ENCODE data around the gene GTF2A2. TPM values are rescaled to one million over a fixed set of nuclear protein-coding genes. Genes with fewer than 3 reads are reported as not detected.

Gene GTF2A2
- total RNA-seq, 1 experiment from 2014 or later = 230 TPM

DNA sequence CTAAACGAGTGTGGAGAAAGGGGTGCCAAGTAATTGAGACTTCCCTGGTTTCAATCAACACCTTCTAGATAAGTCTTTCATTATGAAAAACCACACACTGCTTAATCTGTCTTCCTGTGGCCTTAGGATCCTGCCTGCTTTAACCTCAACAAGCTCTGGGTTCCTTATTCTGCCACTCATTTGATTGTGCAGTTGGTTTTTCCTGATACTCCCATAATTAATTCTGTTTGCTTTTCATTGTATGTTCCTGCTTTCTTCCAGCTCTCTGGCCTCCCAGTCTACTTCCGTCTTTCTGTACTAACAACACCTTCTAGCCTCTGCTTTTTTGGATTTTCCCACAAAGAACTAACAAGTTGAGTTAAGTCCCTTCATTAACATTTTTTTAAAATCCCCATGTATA is 66.0 kb downstream of the GTF2A2 start:
- BruUV-seq (replicated peaks) = no TSS peak
- ChIA-PET POLR2A (ENCODE audit: low non-redundant PET) (no interaction called here), CTCF (no interaction called here)
- intact Hi-C loops (cut with micrococcal nuclease; ENCODE audit: unreplicated experiment) = no loop called here
- DNase-seq (ENCODE audit: low spot score) = no peak
- H3K9me3 ChIP-seq (ENCODE audit: low read depth, low read length, poor library complexity, severe bottlenecking) = no peaks in the 10 kb centered on the region
- H3K4me1 ChIP-seq (ENCODE audit: insufficient read depth, low read length, poor library complexity, severe bottlenecking) = no peaks in the 10 kb centered on the region
- H3K4me3 ChIP-seq (ENCODE audit: low read depth, low read length, poor library complexity, severe bottlenecking) = no peak overlapping the region
- TF ChIP-seq CTCF (conservative IDR thresholded peaks at IDR 0.05; ENCODE audit: low read depth, low read length) (no peak), EZH2 (IDR thresholded peaks at IDR 0.05; ENCODE audit: borderline replicate concordance, low read depth, low read length, poor library complexity, severe bottlenecking) (no peak)
- H3K27ac ChIP-seq (ENCODE audit: low read depth, low read length, poor library complexity, severe bottlenecking) = no peak overlapping the region
- H3K36me3 ChIP-seq (ENCODE audit: insufficient read depth, low read length, poor library complexity, severe bottlenecking) = no peaks in the 10 kb centered on the region
- H3K27me3 ChIP-seq (replicated peaks; ENCODE audit: insufficient read depth, low read depth, low read length, poor library complexity) = no peaks in the 10 kb centered on the region

GRCh38 chr15:59590027-59590426 is 67.3 kb downstream of the GTF2A2 start:
- H3K27me3 ChIP-seq (replicated peaks; ENCODE audit: insufficient read depth, low read depth, low read length, poor library complexity) = no peaks in the 10 kb centered on the region
- DNase-seq (ENCODE audit: low spot score) = no peak
- BruUV-seq (replicated peaks) = no TSS peak
- H3K4me1 ChIP-seq (ENCODE audit: insufficient read depth, low read length, poor library complexity, severe bottlenecking) = no peaks in the 10 kb centered on the region
- intact Hi-C loops (cut with micrococcal nuclease; ENCODE audit: unreplicated experiment) = no loop called here
- CTCF ChIA-PET = no interaction called here
- H3K27ac ChIP-seq (ENCODE audit: low read depth, low read length, poor library complexity, severe bottlenecking) = no peak overlapping the region
- no peak overlapping the region for H3K4me3 ChIP-seq (ENCODE audit: low read depth, low read length, poor library complexity, severe bottlenecking)
- no peaks in the 10 kb centered on the region for H3K9me3 ChIP-seq (ENCODE audit: low read depth, low read length, poor library complexity, severe bottlenecking)
- no peaks in the 10 kb centered on the region for H3K36me3 ChIP-seq (ENCODE audit: insufficient read depth, low read length, poor library complexity, severe bottlenecking)
- no peak for TF ChIP-seq CTCF (conservative IDR thresholded peaks at IDR 0.05; ENCODE audit: low read depth, low read length)
- no peak for TF ChIP-seq EZH2 (IDR thresholded peaks at IDR 0.05; ENCODE audit: borderline replicate concordance, low read depth, low read length, poor library complexity, severe bottlenecking)
- POLR2A ChIA-PET (ENCODE audit: low non-redundant PET) = no interaction called here

Other genes starting within 250 kb of the GTF2A2 start
- not detected in 2 replicates for gene FAM81A, start 219.3 kb downstream of the GTF2A2 start, total RNA-seq (2021)
- gene GCNT3, start 45.7 kb downstream of the GTF2A2 start, total RNA-seq (2021) = not detected in 2 replicates
- 58.1 and 59.3 TPM in 2 replicates for gene BNIP2, start 31.8 kb upstream of the GTF2A2 start, total RNA-seq (2021)